Measurements from ENCODE around the gene ZBTB42.

ZBTB42 gene

GRCh38 chr14:104782086-104782807, 18.7 kb upstream of the ZBTB42 start (continued):
- TF ChIP-seq ZNF112 (tag by site-specific recombination; IDR thresholded peaks at IDR 0.05) (no peak), KLF8 (tag by site-specific recombination; IDR thresholded peaks at IDR 0.05) (no peak), ZBTB7A (tag by site-specific recombination; IDR thresholded peaks at IDR 0.05; ENCODE audit: low read depth) (no peak), ZNF175 (tag by site-specific recombination; IDR thresholded peaks at IDR 0.05) (no peak)

- peaks cover 0 to 86% of the 10 kb centered on the region in 2 experiments; a peak in 1 of 3 replicates for H3K36me3 ChIP-seq (ENCODE audit: control insufficient read depth in 2 of 2, insufficient read depth in 1 of 2, low read length in 2 of 2)
- no peak overlapping the region for H3K27ac ChIP-seq (ENCODE audit: extremely low read depth, low read depth, low read length)
- H3K9me3 ChIP-seq (ENCODE audit: control insufficient read depth, insufficient read depth, low read depth, low read length), result no peaks in the 10 kb centered on the region
- TF ChIP-seq ZNF623 (tag by site-specific recombination; IDR thresholded peaks at IDR 0.05), result no peak
- TF ChIP-seq ZNF394 (tag by site-specific recombination; IDR thresholded peaks at IDR 0.05; ENCODE audit: borderline replicate concordance), result no peak
- TF ChIP-seq ZXDB (tag by site-specific recombination; IDR thresholded peaks at IDR 0.05), result no peak
- TF ChIP-seq ZNF558 (tag by site-specific recombination; IDR thresholded peaks at IDR 0.05), result no peak
- no peak for TF ChIP-seq ZNF341 (tag by site-specific recombination; IDR thresholded peaks at IDR 0.05; ENCODE audit: low read depth)
- no peak for TF ChIP-seq ZNF184 (tag by site-specific recombination; IDR thresholded peaks at IDR 0.05)
- no peak for TF ChIP-seq ZNF529 (tag by site-specific recombination; IDR thresholded peaks at IDR 0.05; ENCODE audit: insufficient replicate concordance)
- TF ChIP-seq ZNF266 (tag by site-specific recombination; IDR thresholded peaks at IDR 0.05; ENCODE audit: low read depth), result no peak
- no peak for TF ChIP-seq ELK4 (IDR thresholded peaks at IDR 0.05; ENCODE audit: borderline replicate concordance, low read depth, low read length)
- no peak for TF ChIP-seq ZNF777 (tag by site-specific recombination; IDR thresholded peaks at IDR 0.05; ENCODE audit: borderline replicate concordance)
- TF ChIP-seq HOXC10 (CRISPR knock-in tag; IDR thresholded peaks at IDR 0.05), result no peak
- no peaks in the 10 kb centered on the region for H3K4me1 ChIP-seq (ENCODE audit: control insufficient read depth, insufficient read depth, low read length)
- CTCF ChIA-PET, result no interaction called here
- POLR2A ChIA-PET, result interaction anchor here (1.0 kb wide), 1 partner anchor 30 kb away, joined by 3 read pairs; the partner anchor contains the start of gene SIVA1
- H3K4me3 ChIP-seq (ENCODE audit: low read depth, low read length), result no peak overlapping the region
Observed at GRCh38 chr14:104782808-104783139, 18.1 kb upstream of the ZBTB42 start.

GRCh38 chr14:104783484-104784217, 17.2 kb upstream of the ZBTB42 start:
- no peak overlapping the region for H3K4me3 ChIP-seq (ENCODE audit: low read depth, low read length)
- H3K27ac ChIP-seq (ENCODE audit: extremely low read depth, low read depth, low read length), result 0 out of 2 replicates have a peak overlapping the region, but pooled peaks have one; percentile 9
- H3K9me3 ChIP-seq (ENCODE audit: control insufficient read depth, insufficient read depth, low read depth, low read length), result no peaks in the 10 kb centered on the region
- H3K36me3 ChIP-seq (ENCODE audit: control insufficient read depth in 2 of 2, insufficient read depth in 1 of 2, low read length in 2 of 2), result peaks cover 0 to 86% of the 10 kb centered on the region in 2 experiments; a peak in 1 of 3 replicates
- ChIA-PET CTCF (no interaction called here), POLR2A (no interaction called here)
- H3K4me1 ChIP-seq (ENCODE audit: control insufficient read depth, insufficient read depth, low read length), result no peaks in the 10 kb centered on the region
- no peak for TF ChIP-seq ZNF248 (tag by site-specific recombination; IDR thresholded peaks at IDR 0.05)
- TF ChIP-seq YY1 (tag by site-specific recombination; IDR thresholded peaks at IDR 0.05), result no peak
- TF ChIP-seq ZNF2 (tag by site-specific recombination; IDR thresholded peaks at IDR 0.05), result no peak
- TF ChIP-seq ZNF37A (tag by site-specific recombination; IDR thresholded peaks at IDR 0.05), result no peak
- no peak for TF ChIP-seq TRIM28 (IDR thresholded peaks at IDR 0.05; ENCODE audit: borderline replicate concordance, low read length)
- TF ChIP-seq ZNF624 (tag by site-specific recombination; IDR thresholded peaks at IDR 0.05), result no peak
- TF ChIP-seq BCL11A (tag by site-specific recombination; IDR thresholded peaks at IDR 0.05; ENCODE audit: low read depth), result no peak
- no peak for TF ChIP-seq ZNF239 (tag by site-specific recombination; IDR thresholded peaks at IDR 0.05)
- TF ChIP-seq ZXDB (tag by site-specific recombination; IDR thresholded peaks at IDR 0.05), result no peak
- TF ChIP-seq ZNF311 (tag by site-specific recombination; IDR thresholded peaks at IDR 0.05; ENCODE audit: borderline replicate concordance), result no peak
- peak; percentile 43; the same call in 1 of the 2 replicates for TF ChIP-seq KLF1 (tag by site-specific recombination; IDR thresholded peaks at IDR 0.05)
- TF ChIP-seq ZBTB8A (tag by site-specific recombination; IDR thresholded peaks at IDR 0.05), result no peak
- no peak for TF ChIP-seq ZNF580 (tag by site-specific recombination; IDR thresholded peaks at IDR 0.05)
- no peak for TF ChIP-seq ZNF266 (tag by site-specific recombination; IDR thresholded peaks at IDR 0.05; ENCODE audit: low read depth)
- TF ChIP-seq ZNF596 (tag by site-specific recombination; IDR thresholded peaks at IDR 0.05), result no peak
- TF ChIP-seq ZNF777 (tag by site-specific recombination; IDR thresholded peaks at IDR 0.05; ENCODE audit: borderline replicate concordance), result no peak
- TF ChIP-seq ZNF610 (tag by site-specific recombination; IDR thresholded peaks at IDR 0.05; ENCODE audit: borderline replicate concordance), result no peak
- peak; percentile 53; the same call in 1 of the 2 replicates for TF ChIP-seq ZNF341 (tag by site-specific recombination; IDR thresholded peaks at IDR 0.05; ENCODE audit: low read depth)
- TF ChIP-seq ZNF776 (tag by site-specific recombination; IDR thresholded peaks at IDR 0.05; ENCODE audit: borderline replicate concordance), result no peak
- no peak for TF ChIP-seq ZNF707 (tag by site-specific recombination; IDR thresholded peaks at IDR 0.05)
- TF ChIP-seq ZIC2 (tag by site-specific recombination; IDR thresholded peaks at IDR 0.05), result peak; percentile 52; the same call in 1 of the 2 replicates
- no peak for TF ChIP-seq ZNF626 (tag by site-specific recombination; IDR thresholded peaks at IDR 0.05)

Measured in HEK293 (cell line).